ENCODE measurements around the gene GPR35.

The GPR35 gene

GRCh38 chr2:240586919-240587800, 38.1 kb upstream of the GPR35 start:
- DNase-seq (ENCODE audit: low read depth in 1 of 2, low spot score in 1 of 2), result peak in 1 of 2 experiments; percentile 51
- peak overlapping the region; percentile 36 for H3K27ac ChIP-seq (replicated peaks)
- TF ChIP-seq SPI1 (IDR thresholded peaks at IDR 0.05; ENCODE audit: borderline replicate concordance, low read depth), result no peak
- no peak for TF ChIP-seq GABPA (IDR thresholded peaks at IDR 0.05; ENCODE audit: low read depth)
- TF ChIP-seq POLR2AphosphoS5 (IDR thresholded peaks at IDR 0.05; ENCODE audit: low read depth), result no peak
- TF ChIP-seq, protein P1, sequence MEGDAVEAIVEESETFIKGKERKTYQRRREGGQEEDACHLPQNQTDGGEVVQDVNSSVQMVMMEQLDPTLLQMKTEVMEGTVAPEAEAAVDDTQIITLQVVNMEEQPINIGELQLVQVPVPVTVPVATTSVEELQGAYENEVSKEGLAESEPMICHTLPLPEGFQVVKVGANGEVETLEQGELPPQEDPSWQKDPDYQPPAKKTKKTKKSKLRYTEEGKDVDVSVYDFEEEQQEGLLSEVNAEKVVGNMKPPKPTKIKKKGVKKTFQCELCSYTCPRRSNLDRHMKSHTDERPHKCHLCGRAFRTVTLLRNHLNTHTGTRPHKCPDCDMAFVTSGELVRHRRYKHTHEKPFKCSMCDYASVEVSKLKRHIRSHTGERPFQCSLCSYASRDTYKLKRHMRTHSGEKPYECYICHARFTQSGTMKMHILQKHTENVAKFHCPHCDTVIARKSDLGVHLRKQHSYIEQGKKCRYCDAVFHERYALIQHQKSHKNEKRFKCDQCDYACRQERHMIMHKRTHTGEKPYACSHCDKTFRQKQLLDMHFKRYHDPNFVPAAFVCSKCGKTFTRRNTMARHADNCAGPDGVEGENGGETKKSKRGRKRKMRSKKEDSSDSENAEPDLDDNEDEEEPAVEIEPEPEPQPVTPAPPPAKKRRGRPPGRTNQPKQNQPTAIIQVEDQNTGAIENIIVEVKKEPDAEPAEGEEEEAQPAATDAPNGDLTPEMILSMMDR (IDR thresholded peaks at IDR 0.05; ENCODE audit: insufficient read depth, low read length), result no peak
- TF ChIP-seq, protein P2, sequence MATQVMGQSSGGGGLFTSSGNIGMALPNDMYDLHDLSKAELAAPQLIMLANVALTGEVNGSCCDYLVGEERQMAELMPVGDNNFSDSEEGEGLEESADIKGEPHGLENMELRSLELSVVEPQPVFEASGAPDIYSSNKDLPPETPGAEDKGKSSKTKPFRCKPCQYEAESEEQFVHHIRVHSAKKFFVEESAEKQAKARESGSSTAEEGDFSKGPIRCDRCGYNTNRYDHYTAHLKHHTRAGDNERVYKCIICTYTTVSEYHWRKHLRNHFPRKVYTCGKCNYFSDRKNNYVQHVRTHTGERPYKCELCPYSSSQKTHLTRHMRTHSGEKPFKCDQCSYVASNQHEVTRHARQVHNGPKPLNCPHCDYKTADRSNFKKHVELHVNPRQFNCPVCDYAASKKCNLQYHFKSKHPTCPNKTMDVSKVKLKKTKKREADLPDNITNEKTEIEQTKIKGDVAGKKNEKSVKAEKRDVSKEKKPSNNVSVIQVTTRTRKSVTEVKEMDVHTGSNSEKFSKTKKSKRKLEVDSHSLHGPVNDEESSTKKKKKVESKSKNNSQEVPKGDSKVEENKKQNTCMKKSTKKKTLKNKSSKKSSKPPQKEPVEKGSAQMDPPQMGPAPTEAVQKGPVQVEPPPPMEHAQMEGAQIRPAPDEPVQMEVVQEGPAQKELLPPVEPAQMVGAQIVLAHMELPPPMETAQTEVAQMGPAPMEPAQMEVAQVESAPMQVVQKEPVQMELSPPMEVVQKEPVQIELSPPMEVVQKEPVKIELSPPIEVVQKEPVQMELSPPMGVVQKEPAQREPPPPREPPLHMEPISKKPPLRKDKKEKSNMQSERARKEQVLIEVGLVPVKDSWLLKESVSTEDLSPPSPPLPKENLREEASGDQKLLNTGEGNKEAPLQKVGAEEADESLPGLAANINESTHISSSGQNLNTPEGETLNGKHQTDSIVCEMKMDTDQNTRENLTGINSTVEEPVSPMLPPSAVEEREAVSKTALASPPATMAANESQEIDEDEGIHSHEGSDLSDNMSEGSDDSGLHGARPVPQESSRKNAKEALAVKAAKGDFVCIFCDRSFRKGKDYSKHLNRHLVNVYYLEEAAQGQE (IDR thresholded peaks at IDR 0.05; ENCODE audit: insufficient replicate concordance, low read depth), result no peak
- no peaks in the 10 kb centered on the region for H3K27me3 ChIP-seq (ENCODE audit: insufficient read depth, poor library complexity, severe bottlenecking)
- H3K4me3 ChIP-seq (replicated peaks; ENCODE audit: insufficient read depth, low read length), result peak overlapping the region; percentile 84

- no peak for DNase-seq (ENCODE audit: low read depth in 1 of 2, low spot score in 1 of 2)
- Histone ChIP-seq H3K27me3 (ENCODE audit: insufficient read depth, poor library complexity, severe bottlenecking) (no peaks in the 10 kb centered on the region), H3K4me3 (replicated peaks; ENCODE audit: insufficient read depth, low read length) (0 out of 2 replicates have a peak overlapping the region, but pooled peaks have one; percentile 84), H3K27ac (replicated peaks) (no peak overlapping the region)
- no peak for TF ChIP-seq SPI1 (IDR thresholded peaks at IDR 0.05; ENCODE audit: borderline replicate concordance, low read depth)
- TF ChIP-seq, protein P1 (IDR thresholded peaks at IDR 0.05; ENCODE audit: insufficient read depth, low read length), result no peak
- TF ChIP-seq, protein P2 (IDR thresholded peaks at IDR 0.05; ENCODE audit: insufficient replicate concordance, low read depth), result no peak
- no peak for TF ChIP-seq POLR2AphosphoS5 (IDR thresholded peaks at IDR 0.05; ENCODE audit: low read depth)
- TF ChIP-seq GABPA (IDR thresholded peaks at IDR 0.05; ENCODE audit: low read depth), result no peak
Observed at GRCh38 chr2:240588006-240588655, 37.1 kb upstream of the GPR35 start.

DNA sequence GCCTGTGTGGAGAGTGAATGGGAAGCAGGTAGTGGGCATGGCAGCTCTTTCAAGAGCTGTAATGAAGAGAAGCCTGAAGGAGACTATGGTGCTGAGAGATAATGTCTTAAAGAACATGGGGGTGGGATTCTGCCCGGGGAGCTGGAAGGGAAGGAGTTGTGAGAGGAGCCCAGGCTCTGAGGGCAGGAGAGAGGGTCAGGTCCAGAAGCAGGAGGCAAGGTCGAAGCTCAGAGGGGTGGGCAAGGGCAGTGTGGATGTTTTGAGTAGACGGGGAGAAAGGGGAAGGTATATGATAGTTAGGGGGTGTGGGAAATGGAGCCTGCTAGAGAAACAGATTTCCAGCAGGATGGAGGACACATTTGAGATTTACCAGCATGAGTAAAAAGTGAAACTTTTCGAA, 36.6 kb upstream of the GPR35 start:
- no peak for DNase-seq (ENCODE audit: low read depth in 1 of 2, low spot score in 1 of 2)
- no peak overlapping the region for H3K27ac ChIP-seq (replicated peaks)
- no peak for TF ChIP-seq GABPA (IDR thresholded peaks at IDR 0.05; ENCODE audit: low read depth)
- TF ChIP-seq, protein P1 (IDR thresholded peaks at IDR 0.05; ENCODE audit: insufficient read depth, low read length), result no peak
- TF ChIP-seq SPI1 (IDR thresholded peaks at IDR 0.05; ENCODE audit: borderline replicate concordance, low read depth), result no peak
- TF ChIP-seq POLR2AphosphoS5 (IDR thresholded peaks at IDR 0.05; ENCODE audit: low read depth), result no peak
- TF ChIP-seq, protein P2 (IDR thresholded peaks at IDR 0.05; ENCODE audit: insufficient replicate concordance, low read depth), result no peak
- H3K27me3 ChIP-seq (ENCODE audit: insufficient read depth, poor library complexity, severe bottlenecking), result no peaks in the 10 kb centered on the region
- no peak overlapping the region for H3K4me3 ChIP-seq (replicated peaks; ENCODE audit: insufficient read depth, low read length)

Data from HL-60 (cell line).